ENCODE data around the gene DGKQ. TPM values are rescaled to one million over a fixed set of nuclear protein-coding genes. Genes with fewer than 3 reads are reported as not detected.

The DGKQ gene
- total and polyA plus RNA-seq, 10 donors = 6.3 to 26.3 (median 16.1) TPM

- Histone ChIP-seq H3K4me3 (peak overlapping the region in 1 of 8 donors; percentile 24), H3K4me1 (peaks cover 13 to 62% (median 46%) of the 10 kb centered on the region in 6 donors), H3K9me3 (no peaks in the 10 kb centered on the region), H3K27ac (peak overlapping the region in 3 of 8 donors; percentile 22 to 77 (median 66)), H3K27me3 (replicated peaks in 1 of 7) (peaks cover 0 to 15% (median 0%) of the 10 kb centered on the region in 7 donors), H3K36me3 (peaks cover 0 to 25% (median 18%) of the 10 kb centered on the region in 6 donors)
- 86 to 89% (median 87%) methylated on average over 24 to 25 of the region's 25 CpGs for WGBS, 5 donors
- intact Hi-C loops (cut with DNase I; ENCODE audit: low total_unique reads) = loop anchor here (5.0 kb wide), 1 partner anchor 38 kb away; the partner anchor contains the start of genes GAK and TMEM175
- no peak for TF ChIP-seq CTCF (IDR thresholded peaks at IDR 0.05 in 8 of 11, conservative IDR thresholded peaks at IDR 0.05 in 3 of 11)
- no peak for TF ChIP-seq POLR2A (IDR thresholded peaks at IDR 0.05)
- peak in 2 of 3 donors; percentile 7 to 29 for TF ChIP-seq POLR2AphosphoS5 (IDR thresholded peaks at IDR 0.05)
- no peak for DNase-seq
Observed at GRCh38 chr4:970046-970745, 3.2 kb downstream of the DGKQ start.

DNA sequence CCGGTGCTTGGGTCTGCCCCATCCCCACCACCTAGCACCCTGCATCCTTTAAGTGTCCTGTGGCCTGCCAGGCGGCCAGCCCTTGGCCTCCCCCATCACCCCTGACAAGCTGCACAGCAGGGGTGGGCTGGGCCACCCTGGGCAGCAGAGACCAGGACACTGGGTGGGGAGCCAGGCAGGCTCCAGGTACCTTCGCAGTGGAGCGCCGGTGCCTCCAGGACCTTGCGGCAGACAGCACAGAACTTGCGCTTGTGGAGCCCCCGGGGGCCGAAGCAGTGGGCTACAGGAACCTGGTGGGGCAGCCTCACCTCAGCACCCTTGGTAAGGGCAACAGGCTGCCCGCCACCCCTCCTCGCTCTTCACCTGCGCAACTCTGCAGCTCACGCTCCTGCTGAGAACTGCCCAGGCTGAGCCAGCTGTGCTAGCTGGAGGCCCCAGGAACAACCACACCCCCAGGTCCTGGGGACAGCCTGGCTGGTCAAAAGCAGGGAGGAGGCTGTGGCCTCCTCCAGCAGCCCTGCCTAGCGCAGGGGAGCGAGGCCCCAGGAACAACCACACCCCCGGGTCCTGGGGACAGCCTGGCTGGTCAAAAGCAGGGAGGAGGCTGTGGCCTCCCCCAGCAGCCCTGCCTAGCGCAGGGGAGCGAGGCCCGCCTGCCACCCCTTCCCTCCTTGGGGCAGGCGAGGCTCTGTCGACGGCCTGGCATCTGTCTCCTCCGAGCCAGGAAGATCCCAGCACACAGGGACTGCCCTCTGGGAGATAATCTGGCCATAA, 4.6 kb downstream of the DGKQ start:
- Histone ChIP-seq H3K27me3 (replicated peaks in 1 of 7) (peaks cover 0 to 15% (median 0%) of the 10 kb centered on the region in 7 donors), H3K9me3 (no peaks in the 10 kb centered on the region), H3K36me3 (peaks cover 0 to 38% (median 27%) of the 10 kb centered on the region in 6 donors), H3K4me3 (peak overlapping the region in 1 of 8 donors; percentile 37), H3K4me1 (peaks cover 13 to 54% (median 43%) of the 10 kb centered on the region in 6 donors), H3K27ac (no peak overlapping the region)
- no peak for DNase-seq
- TF ChIP-seq POLR2A (IDR thresholded peaks at IDR 0.05) (no peak), POLR2AphosphoS5 (IDR thresholded peaks at IDR 0.05) (no peak), CTCF (IDR thresholded peaks at IDR 0.05 in 8 of 11, conservative IDR thresholded peaks at IDR 0.05 in 3 of 11) (no peak)
- intact Hi-C loops (cut with DNase I; ENCODE audit: low total_unique reads) = no loop called here
- 90 to 93% (median 90%) methylated on average over 10 to 23 of the region's 23 CpGs for WGBS, 5 donors

DNA sequence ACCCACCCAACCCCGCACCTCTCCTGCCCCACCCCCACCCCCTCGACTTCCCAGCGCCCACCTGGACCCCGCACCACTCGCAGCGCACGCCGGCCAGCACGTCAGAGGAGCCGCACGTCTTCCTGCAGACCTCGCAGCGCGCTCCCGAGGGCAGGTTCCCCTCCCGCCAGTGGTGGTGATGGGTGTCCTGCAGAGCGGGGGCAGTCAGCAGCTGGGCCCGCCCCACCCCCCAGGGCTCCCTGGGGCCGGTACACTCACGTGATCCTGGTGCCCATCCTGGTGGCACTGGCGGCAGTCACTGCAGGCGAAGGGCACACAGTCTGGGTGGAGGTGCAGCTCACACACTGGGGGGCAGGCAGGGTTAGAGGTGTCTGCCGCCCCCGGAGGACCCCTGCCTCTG, 5.1 kb downstream of the DGKQ start:
- DNase-seq = peak; percentile 76
- H3K27me3 ChIP-seq (replicated peaks in 1 of 7) = peaks cover 0 to 15% (median 0%) of the 10 kb centered on the region in 7 donors

More for the DNA sequence above, 5.1 kb downstream of the DGKQ start:
- TF ChIP-seq POLR2AphosphoS5 (IDR thresholded peaks at IDR 0.05) = no peak
- no peak for TF ChIP-seq POLR2A (IDR thresholded peaks at IDR 0.05)
- no peak for TF ChIP-seq CTCF (IDR thresholded peaks at IDR 0.05 in 8 of 11, conservative IDR thresholded peaks at IDR 0.05 in 3 of 11)
- no peak overlapping the region for H3K27ac ChIP-seq
- peaks cover 0 to 43% (median 29%) of the 10 kb centered on the region in 6 donors for H3K36me3 ChIP-seq
- intact Hi-C loops (cut with DNase I; ENCODE audit: low total_unique reads) = no loop called here
- 14 to 51% (median 37%) methylated on average over 1 to 24 of the region's 24 CpGs for WGBS, 5 donors
- H3K9me3 ChIP-seq = no peaks in the 10 kb centered on the region
- peaks cover 13 to 52% (median 40%) of the 10 kb centered on the region in 6 donors for H3K4me1 ChIP-seq
- peak overlapping the region in 2 of 8 donors; percentile 5 to 37 for H3K4me3 ChIP-seq

Measured in spleen (tissue), 11 donors.